ENCODE results near the gene CHEK1. TPM values are rescaled to one million over a fixed set of nuclear protein-coding genes. Genes with fewer than 3 reads are reported as not detected.

CHEK1 gene
- total RNA-seq, 1 donor from 2014 or later: 25.9 TPM

GRCh38 chr11:125645871-125646270 lies 20.9 kb downstream of the CHEK1 start:
- TF ChIP-seq CTCF (IDR thresholded peaks at IDR 0.05; ENCODE audit: unreplicated experiment): no peak
- no peak overlapping the region for H3K27ac Mint-ChIP-seq
- DNase-seq (ENCODE audit: low spot score in 2 of 2, unreplicated experiment in 2 of 2): no peak
- no peak overlapping the region for H3K4me3 Mint-ChIP-seq
- H3K27me3 Mint-ChIP-seq (ENCODE audit: low read depth): no peaks in the 10 kb centered on the region
- no peaks in the 10 kb centered on the region for H3K4me1 Mint-ChIP-seq
- H3K9me3 Mint-ChIP-seq: peaks cover 4% of the 10 kb centered on the region
- peaks cover 37% of the 10 kb centered on the region for H3K36me3 Mint-ChIP-seq

GRCh38 chr11:125649465-125650166 lies 24.7 kb downstream of the CHEK1 start:
- H3K9me3 Mint-ChIP-seq: peaks cover 4% of the 10 kb centered on the region
- H3K36me3 Mint-ChIP-seq: peaks cover 43% of the 10 kb centered on the region
- H3K4me1 Mint-ChIP-seq: no peaks in the 10 kb centered on the region
- TF ChIP-seq CTCF (IDR thresholded peaks at IDR 0.05; ENCODE audit: unreplicated experiment): no peak
- no peak overlapping the region for H3K4me3 Mint-ChIP-seq
- DNase-seq (ENCODE audit: low spot score in 2 of 2, unreplicated experiment in 2 of 2): no peak
- H3K27me3 Mint-ChIP-seq (ENCODE audit: low read depth): no peaks in the 10 kb centered on the region
- H3K27ac Mint-ChIP-seq: no peak overlapping the region

- Mint-ChIP-seq H3K27ac (no peak overlapping the region), H3K4me1 (no peaks in the 10 kb centered on the region), H3K4me3 (no peak overlapping the region), H3K9me3 (peaks cover 38% of the 10 kb centered on the region), H3K27me3 (ENCODE audit: low read depth) (no peaks in the 10 kb centered on the region), H3K36me3 (peaks cover 47% of the 10 kb centered on the region)
- TF ChIP-seq CTCF (IDR thresholded peaks at IDR 0.05; ENCODE audit: unreplicated experiment): no peak
- no peak for DNase-seq (ENCODE audit: low spot score in 2 of 2, unreplicated experiment in 2 of 2)
Measured at GRCh38 chr11:125662689-125663088, 37.7 kb downstream of the CHEK1 start.

- H3K4me1 Mint-ChIP-seq: no peaks in the 10 kb centered on the region
- H3K27ac Mint-ChIP-seq: no peak overlapping the region
- no peak for TF ChIP-seq CTCF (IDR thresholded peaks at IDR 0.05; ENCODE audit: unreplicated experiment)
- H3K27me3 Mint-ChIP-seq (ENCODE audit: low read depth): no peaks in the 10 kb centered on the region
- no peak overlapping the region for H3K4me3 Mint-ChIP-seq
- peaks cover 38% of the 10 kb centered on the region for H3K9me3 Mint-ChIP-seq
- DNase-seq (ENCODE audit: low spot score in 2 of 2, unreplicated experiment in 2 of 2): no peak
- peaks cover 49% of the 10 kb centered on the region for H3K36me3 Mint-ChIP-seq
Measured at GRCh38 chr11:125663910-125664309, 38.9 kb downstream of the CHEK1 start.

- Mint-ChIP-seq H3K27me3 (ENCODE audit: low read depth) (no peaks in the 10 kb centered on the region), H3K36me3 (peaks cover 52% of the 10 kb centered on the region), H3K4me1 (no peaks in the 10 kb centered on the region), H3K4me3 (no peak overlapping the region), H3K27ac (no peak overlapping the region), H3K9me3 (peaks cover 38% of the 10 kb centered on the region)
- no peak for DNase-seq (ENCODE audit: low spot score in 2 of 2, unreplicated experiment in 2 of 2)
- TF ChIP-seq CTCF (IDR thresholded peaks at IDR 0.05; ENCODE audit: unreplicated experiment): no peak
Measured at GRCh38 chr11:125667151-125667550, 42.2 kb downstream of the CHEK1 start.
